Measurements from ENCODE around the gene FCRLA.
A peak's percentile ranks its signal among the peaks of the same experiment; 100 is the strongest.

Gene FCRLA

GRCh38 chr1:161749509-161750407 is 42.7 kb downstream of the FCRLA start, which contains the start of gene DUSP12 (continued):
- TF ChIP-seq GLIS1 (tag by site-specific recombination; IDR thresholded peaks at IDR 0.05) (peak; percentile 28), ZNF660 (tag by site-specific recombination; IDR thresholded peaks at IDR 0.05) (peak; percentile 46; the same call in 1 of the 2 replicates), ZEB2 (tag by site-specific recombination; IDR thresholded peaks at IDR 0.05) (peak; percentile 80; the same call in 1 of the 2 replicates), ZNF549 (tag by site-specific recombination; IDR thresholded peaks at IDR 0.05) (no peak), ZBTB26 (tag by site-specific recombination; optimal IDR thresholded peaks at IDR 0.05) (peak; percentile 92), ZNF843 (tag by site-specific recombination; IDR thresholded peaks at IDR 0.05) (peak; percentile 32), ZNF621 (tag by site-specific recombination; IDR thresholded peaks at IDR 0.05) (no peak), ZNF248 (tag by site-specific recombination; IDR thresholded peaks at IDR 0.05) (no peak), KLF16 (tag by site-specific recombination; IDR thresholded peaks at IDR 0.05) (peak; percentile 89; the same call in 1 of the 2 replicates), ZSCAN30 (tag by site-specific recombination; IDR thresholded peaks at IDR 0.05) (peak; percentile 81), PRDM10 (tag by site-specific recombination; IDR thresholded peaks at IDR 0.05) (peak; percentile 47), GLIS2 (tag by site-specific recombination; IDR thresholded peaks at IDR 0.05) (peak; percentile 26), KLF10 (tag by site-specific recombination; IDR thresholded peaks at IDR 0.05) (0 out of 2 replicates have a peak, but pooled peaks have one; percentile 62), ZNF76 (tag by site-specific recombination; IDR thresholded peaks at IDR 0.05; ENCODE audit: borderline replicate concordance, low read depth) (peak; percentile 87), HOXD13 (CRISPR knock-in tag; IDR thresholded peaks at IDR 0.05; ENCODE audit: borderline replicate concordance) (no peak), ZNF394 (tag by site-specific recombination; IDR thresholded peaks at IDR 0.05; ENCODE audit: borderline replicate concordance) (peak; percentile 88), ZNF16 (tag by site-specific recombination; IDR thresholded peaks at IDR 0.05; ENCODE audit: low read depth) (no peak), ZNF274 (IDR thresholded peaks at IDR 0.05; ENCODE audit: low read length) (no peak), ZNF274 (tag by site-specific recombination; IDR thresholded peaks at IDR 0.05; ENCODE audit: borderline replicate concordance) (no peak)
- TF ChIP-seq, protein P1, sequence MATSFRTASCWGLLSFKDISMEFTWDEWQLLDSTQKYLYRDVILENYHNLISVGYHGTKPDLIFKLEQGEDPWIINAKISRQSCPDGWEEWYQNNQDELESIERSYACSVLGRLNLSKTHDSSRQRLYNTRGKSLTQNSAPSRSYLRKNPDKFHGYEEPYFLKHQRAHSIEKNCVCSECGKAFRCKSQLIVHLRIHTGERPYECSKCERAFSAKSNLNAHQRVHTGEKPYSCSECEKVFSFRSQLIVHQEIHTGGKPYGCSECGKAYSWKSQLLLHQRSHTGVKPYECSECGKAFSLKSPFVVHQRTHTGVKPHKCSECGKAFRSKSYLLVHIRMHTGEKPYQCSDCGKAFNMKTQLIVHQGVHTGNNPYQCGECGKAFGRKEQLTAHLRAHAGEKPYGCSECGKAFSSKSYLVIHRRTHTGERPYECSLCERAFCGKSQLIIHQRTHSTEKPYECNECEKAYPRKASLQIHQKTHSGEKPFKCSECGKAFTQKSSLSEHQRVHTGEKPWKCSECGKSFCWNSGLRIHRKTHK (tag by site-specific recombination; IDR thresholded peaks at IDR 0.05), result no peak
- TF ChIP-seq, protein P2, sequence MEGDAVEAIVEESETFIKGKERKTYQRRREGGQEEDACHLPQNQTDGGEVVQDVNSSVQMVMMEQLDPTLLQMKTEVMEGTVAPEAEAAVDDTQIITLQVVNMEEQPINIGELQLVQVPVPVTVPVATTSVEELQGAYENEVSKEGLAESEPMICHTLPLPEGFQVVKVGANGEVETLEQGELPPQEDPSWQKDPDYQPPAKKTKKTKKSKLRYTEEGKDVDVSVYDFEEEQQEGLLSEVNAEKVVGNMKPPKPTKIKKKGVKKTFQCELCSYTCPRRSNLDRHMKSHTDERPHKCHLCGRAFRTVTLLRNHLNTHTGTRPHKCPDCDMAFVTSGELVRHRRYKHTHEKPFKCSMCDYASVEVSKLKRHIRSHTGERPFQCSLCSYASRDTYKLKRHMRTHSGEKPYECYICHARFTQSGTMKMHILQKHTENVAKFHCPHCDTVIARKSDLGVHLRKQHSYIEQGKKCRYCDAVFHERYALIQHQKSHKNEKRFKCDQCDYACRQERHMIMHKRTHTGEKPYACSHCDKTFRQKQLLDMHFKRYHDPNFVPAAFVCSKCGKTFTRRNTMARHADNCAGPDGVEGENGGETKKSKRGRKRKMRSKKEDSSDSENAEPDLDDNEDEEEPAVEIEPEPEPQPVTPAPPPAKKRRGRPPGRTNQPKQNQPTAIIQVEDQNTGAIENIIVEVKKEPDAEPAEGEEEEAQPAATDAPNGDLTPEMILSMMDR (tag by site-specific recombination; IDR thresholded peaks at IDR 0.05), result peak; percentile 73
- TF ChIP-seq, protein P3, sequence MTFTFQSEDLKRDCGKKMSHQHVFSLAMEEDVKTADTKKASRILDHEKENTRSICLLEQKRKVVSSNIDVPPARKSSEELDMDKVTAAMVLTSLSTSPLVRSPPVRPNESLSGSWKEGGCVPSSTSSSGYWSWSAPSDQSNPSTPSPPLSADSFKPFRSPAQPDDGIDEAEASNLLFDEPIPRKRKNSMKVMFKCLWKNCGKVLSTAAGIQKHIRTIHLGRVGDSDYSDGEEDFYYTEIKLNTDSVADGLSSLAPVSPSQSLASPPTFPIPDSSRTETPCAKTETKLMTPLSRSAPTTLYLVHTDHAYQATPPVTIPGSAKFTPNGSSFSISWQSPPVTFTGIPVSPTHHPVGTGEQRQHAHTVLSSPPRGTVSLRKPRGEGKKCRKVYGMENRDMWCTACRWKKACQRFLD (tag by site-specific recombination; IDR thresholded peaks at IDR 0.05), result no peak
- TF ChIP-seq, protein P4, sequence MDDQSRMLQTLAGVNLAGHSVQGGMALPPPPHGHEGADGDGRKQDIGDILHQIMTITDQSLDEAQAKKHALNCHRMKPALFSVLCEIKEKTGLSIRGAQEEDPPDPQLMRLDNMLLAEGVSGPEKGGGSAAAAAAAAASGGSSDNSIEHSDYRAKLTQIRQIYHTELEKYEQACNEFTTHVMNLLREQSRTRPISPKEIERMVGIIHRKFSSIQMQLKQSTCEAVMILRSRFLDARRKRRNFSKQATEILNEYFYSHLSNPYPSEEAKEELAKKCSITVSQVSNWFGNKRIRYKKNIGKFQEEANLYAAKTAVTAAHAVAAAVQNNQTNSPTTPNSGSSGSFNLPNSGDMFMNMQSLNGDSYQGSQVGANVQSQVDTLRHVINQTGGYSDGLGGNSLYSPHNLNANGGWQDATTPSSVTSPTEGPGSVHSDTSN (CRISPR knock-in tag; IDR thresholded peaks at IDR 0.05), result no peak
- TF ChIP-seq, protein P5, sequence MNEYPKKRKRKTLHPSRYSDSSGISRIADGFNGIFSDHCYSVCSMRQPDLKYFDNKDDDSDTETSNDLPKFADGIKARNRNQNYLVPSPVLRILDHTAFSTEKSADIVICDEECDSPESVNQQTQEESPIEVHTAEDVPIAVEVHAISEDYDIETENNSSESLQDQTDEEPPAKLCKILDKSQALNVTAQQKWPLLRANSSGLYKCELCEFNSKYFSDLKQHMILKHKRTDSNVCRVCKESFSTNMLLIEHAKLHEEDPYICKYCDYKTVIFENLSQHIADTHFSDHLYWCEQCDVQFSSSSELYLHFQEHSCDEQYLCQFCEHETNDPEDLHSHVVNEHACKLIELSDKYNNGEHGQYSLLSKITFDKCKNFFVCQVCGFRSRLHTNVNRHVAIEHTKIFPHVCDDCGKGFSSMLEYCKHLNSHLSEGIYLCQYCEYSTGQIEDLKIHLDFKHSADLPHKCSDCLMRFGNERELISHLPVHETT (tag by site-specific recombination; IDR thresholded peaks at IDR 0.05), result peak; percentile 82
- TF ChIP-seq, protein P6, sequence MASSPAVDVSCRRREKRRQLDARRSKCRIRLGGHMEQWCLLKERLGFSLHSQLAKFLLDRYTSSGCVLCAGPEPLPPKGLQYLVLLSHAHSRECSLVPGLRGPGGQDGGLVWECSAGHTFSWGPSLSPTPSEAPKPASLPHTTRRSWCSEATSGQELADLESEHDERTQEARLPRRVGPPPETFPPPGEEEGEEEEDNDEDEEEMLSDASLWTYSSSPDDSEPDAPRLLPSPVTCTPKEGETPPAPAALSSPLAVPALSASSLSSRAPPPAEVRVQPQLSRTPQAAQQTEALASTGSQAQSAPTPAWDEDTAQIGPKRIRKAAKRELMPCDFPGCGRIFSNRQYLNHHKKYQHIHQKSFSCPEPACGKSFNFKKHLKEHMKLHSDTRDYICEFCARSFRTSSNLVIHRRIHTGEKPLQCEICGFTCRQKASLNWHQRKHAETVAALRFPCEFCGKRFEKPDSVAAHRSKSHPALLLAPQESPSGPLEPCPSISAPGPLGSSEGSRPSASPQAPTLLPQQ (tag by site-specific recombination; IDR thresholded peaks at IDR 0.05), result peak; percentile 80

Measured in HEK293 (cell line).